GM12864 (cell line): Measurements from ENCODE around the gene POGZ.

ENCODE experiments used
- DNase-seq: peaks from one replicate; pipeline ENCODE4 v3.0.0-alpha.2; 2011; ENCODE audit warnings: low read depth
- H3K4me3 ChIP-seq: 2 replicates; pipeline ENCODE4 v1.5.1; 2011; ENCODE audit warnings: mild to moderate bottlenecking, low read depth, low read length, control low read depth
- TF ChIP-seq, protein P1 (sequence below): IDR thresholded peaks from 2 replicates; pipeline ENCODE4 v1.5.1; 2011; ENCODE audit warnings: low read depth, mild to moderate bottlenecking, moderate library complexity, low read length, control low read depth, inconsistent platforms; ENCODE audit errors: missing control alignments

The POGZ gene

DNA sequence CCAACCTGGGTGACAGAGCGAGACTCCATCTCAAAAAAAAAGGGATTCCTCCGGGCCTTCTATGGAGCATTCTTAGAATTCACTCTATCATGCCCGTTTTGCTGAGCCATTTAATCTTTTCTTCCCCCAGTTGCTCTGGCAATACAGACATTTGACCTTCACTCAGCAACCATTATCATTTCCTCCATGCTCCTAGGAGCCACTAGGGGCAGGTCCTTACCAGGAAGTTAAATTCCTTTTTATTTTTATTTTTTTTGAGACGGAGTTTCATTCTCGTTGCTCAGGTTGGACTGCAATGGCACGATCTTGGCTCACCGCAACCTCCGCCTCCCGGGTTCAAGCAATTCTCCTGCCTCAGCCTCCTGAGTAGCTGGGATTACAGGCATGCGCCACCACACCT is 42.2 kb upstream of the POGZ start:
- TF ChIP-seq, protein P1, sequence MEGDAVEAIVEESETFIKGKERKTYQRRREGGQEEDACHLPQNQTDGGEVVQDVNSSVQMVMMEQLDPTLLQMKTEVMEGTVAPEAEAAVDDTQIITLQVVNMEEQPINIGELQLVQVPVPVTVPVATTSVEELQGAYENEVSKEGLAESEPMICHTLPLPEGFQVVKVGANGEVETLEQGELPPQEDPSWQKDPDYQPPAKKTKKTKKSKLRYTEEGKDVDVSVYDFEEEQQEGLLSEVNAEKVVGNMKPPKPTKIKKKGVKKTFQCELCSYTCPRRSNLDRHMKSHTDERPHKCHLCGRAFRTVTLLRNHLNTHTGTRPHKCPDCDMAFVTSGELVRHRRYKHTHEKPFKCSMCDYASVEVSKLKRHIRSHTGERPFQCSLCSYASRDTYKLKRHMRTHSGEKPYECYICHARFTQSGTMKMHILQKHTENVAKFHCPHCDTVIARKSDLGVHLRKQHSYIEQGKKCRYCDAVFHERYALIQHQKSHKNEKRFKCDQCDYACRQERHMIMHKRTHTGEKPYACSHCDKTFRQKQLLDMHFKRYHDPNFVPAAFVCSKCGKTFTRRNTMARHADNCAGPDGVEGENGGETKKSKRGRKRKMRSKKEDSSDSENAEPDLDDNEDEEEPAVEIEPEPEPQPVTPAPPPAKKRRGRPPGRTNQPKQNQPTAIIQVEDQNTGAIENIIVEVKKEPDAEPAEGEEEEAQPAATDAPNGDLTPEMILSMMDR, result peak; percentile 19
- DNase-seq, result no peak

DNA sequence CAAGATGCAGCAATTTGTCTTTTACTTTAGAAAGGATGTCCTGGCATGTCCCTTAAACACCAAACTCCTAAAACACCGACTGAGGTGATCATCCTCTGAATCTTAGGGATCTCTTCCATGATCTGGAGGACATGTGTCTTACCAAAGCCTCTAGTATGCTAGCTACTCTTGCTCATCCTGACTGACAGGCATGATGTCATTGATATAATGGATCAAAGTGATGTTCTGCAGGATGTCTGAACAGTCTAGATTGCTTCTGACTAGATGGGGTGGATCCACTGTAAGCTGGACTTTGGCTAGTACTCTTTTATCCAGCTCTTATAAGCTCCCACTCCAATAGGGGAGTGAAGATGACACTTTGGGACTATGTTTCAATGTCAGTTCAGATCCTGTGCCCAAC is 40.6 kb upstream of the POGZ start:
- H3K4me3 ChIP-seq, result no peak overlapping the region
- TF ChIP-seq, protein P1, result no peak
- DNase-seq, result no peak

More for the DNA sequence above, 42.2 kb upstream of the POGZ start:
- H3K4me3 ChIP-seq, result no peak overlapping the region

DNA sequence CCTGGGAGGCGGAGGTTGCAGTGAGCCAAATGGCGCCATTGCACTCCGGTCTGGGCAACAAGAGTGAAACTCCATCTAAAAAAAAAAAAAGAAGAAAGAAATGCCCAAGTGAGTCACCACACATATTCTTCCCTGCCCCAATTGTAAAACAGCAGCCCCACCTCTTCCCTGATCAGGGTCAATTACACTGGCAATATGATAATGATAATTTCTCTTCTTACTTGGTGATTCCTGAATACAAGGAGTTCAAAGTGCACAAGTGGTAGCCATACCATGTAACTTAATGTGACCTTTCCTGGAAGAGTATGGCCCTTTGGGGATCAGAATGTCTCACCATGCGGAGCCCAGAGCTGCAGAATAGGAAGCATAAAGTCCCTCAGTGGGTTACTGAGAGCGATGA is 40.1 kb upstream of the POGZ start:
- H3K4me3 ChIP-seq, result no peak overlapping the region
- DNase-seq, result no peak
- TF ChIP-seq, protein P1, result no peak

DNA sequence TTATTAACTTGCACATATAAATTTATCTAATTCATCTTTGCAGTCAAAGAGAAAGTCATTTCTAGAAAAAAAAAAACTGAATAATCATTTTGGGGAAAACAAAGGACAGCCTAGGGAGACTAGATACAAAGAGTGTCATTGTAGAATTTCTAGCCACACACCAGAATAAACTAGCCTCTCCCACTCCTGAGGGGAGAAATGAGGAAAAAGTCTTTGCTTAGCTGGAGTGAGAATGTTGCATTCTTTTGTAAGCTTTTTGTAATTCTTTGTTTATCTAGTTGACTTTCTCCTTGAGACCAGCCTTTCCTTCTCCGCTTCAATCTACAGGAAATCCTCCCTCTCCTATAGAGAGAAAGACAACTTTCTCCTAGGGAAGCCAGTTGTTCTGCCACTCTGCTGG is 36.0 kb upstream of the POGZ start:
- H3K4me3 ChIP-seq, result no peak overlapping the region
- no peak for DNase-seq
- TF ChIP-seq, protein P1, result no peak

- TF ChIP-seq, protein P1, result no peak
- H3K4me3 ChIP-seq, result no peak overlapping the region
- DNase-seq, result no peak
These were observed 35.5 kb upstream of the POGZ start for GRCh38 chr1:151494741-151495281.

DNA sequence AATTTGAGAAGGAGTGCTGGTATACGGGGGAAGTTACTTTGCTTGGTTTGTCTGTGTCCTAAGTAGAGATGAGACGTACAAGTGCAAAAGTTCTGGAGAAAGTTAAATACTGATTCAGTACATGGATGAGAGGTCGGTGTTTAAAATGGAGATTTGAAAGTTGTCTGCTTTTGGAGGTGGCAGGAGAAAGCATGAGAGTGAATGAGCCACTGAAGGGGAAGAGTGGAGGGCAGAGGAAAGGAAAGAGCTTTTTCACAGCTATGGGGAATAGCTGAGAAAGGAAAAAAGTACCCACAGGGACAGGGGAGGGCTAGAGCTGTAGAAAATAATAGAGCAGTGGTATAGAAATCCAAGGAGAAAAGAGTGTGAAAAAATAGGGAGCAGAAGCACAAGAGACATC is 33.7 kb upstream of the POGZ start:
- TF ChIP-seq, protein P1, result no peak
- no peak overlapping the region for H3K4me3 ChIP-seq
- no peak for DNase-seq

GRCh38 chr1:151492120-151492519 is 32.8 kb upstream of the POGZ start:
- TF ChIP-seq, protein P1, result no peak
- H3K4me3 ChIP-seq, result no peak overlapping the region
- DNase-seq, result no peak
